VCaP (cell line): ENCODE data around the gene ZBTB2.
A peak's percentile ranks its signal among the peaks of the same experiment; 100 is the strongest.

Experiments used
- H3K27ac ChIP-seq: fragments of 450-650 bp; 2 replicates; pipeline ENCODE4 v1.5.1; 2017
- TF ChIP-seq, protein P1 (sequence below): fragments of 450-650 bp; conservative IDR thresholded peaks from 2 replicates; pipeline ENCODE4 v1.5.1; 2017; ENCODE audit warnings: mild to moderate bottlenecking, moderate library complexity

Gene ZBTB2

DNA sequence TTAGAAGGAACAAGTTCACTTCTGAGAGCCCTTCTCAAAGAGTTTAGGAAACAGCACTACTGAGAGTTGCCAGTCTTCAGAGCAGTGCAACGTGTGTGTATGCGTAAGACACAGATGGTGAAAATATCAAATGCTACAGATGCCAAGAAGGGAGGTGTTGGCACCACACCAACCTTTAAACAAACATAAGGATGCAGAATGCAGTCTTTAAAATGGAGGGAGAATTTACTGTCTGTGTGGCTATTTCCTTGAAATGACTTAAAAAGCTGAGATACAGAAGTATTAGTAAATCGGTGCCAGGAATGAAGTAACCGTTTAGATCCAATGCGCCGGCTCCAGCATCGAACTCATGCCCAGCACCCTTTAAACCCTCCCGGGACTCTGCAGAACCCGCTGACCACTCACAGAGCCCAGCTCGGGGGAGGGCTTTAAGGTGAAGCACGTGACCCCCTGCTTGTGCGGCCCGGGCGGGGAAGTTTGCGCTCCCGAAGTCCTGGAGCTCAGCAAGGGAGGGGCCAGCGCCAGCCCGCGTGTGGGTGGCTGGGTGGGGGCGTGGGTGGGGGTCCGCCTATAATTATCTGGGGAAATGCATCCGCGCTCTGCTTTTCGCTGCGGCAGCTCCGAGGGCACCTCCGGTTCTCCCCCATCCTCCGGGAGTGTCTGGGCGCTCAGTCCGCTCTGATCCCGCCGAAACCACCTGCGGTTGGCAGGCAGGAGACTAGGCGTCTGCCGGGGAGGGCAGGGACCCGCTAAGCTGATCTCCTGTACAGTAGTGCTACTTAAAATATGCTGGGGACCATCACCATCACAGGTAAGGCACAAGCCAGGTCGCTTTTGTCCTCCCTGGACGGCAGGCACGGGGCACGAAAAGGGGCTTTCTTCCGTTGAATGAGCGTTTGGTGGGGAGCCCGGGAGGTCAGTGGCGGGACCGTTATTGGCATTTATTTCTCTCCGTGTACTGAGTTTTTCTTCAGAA lies 66.0 kb downstream of the ZBTB2 start:
- H3K27ac ChIP-seq: peak overlapping the region; percentile 42; the same call in 1 of the 2 replicates
- TF ChIP-seq, protein P1, sequence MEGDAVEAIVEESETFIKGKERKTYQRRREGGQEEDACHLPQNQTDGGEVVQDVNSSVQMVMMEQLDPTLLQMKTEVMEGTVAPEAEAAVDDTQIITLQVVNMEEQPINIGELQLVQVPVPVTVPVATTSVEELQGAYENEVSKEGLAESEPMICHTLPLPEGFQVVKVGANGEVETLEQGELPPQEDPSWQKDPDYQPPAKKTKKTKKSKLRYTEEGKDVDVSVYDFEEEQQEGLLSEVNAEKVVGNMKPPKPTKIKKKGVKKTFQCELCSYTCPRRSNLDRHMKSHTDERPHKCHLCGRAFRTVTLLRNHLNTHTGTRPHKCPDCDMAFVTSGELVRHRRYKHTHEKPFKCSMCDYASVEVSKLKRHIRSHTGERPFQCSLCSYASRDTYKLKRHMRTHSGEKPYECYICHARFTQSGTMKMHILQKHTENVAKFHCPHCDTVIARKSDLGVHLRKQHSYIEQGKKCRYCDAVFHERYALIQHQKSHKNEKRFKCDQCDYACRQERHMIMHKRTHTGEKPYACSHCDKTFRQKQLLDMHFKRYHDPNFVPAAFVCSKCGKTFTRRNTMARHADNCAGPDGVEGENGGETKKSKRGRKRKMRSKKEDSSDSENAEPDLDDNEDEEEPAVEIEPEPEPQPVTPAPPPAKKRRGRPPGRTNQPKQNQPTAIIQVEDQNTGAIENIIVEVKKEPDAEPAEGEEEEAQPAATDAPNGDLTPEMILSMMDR: no peak

DNA sequence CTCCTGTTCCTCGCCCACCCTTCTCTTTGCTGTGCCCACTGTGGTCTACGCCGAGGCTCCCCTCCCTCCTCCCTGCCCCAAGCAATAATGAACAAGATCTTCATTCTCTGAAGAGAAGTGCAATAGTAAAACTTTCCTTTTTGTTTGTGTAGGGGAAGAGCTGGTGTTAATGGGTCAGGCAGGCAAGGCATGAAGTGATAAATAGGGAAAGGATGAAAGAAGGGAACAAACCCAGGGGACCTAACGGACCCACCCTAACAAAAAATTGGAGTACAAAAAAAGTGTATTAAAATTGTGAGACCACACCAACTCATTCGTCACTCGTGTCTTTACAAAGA lies 66.9 kb downstream of the ZBTB2 start:
- TF ChIP-seq, protein P1: peak; percentile 55
- H3K27ac ChIP-seq: peak overlapping the region; percentile 42; the same call in 1 of the 2 replicates

DNA sequence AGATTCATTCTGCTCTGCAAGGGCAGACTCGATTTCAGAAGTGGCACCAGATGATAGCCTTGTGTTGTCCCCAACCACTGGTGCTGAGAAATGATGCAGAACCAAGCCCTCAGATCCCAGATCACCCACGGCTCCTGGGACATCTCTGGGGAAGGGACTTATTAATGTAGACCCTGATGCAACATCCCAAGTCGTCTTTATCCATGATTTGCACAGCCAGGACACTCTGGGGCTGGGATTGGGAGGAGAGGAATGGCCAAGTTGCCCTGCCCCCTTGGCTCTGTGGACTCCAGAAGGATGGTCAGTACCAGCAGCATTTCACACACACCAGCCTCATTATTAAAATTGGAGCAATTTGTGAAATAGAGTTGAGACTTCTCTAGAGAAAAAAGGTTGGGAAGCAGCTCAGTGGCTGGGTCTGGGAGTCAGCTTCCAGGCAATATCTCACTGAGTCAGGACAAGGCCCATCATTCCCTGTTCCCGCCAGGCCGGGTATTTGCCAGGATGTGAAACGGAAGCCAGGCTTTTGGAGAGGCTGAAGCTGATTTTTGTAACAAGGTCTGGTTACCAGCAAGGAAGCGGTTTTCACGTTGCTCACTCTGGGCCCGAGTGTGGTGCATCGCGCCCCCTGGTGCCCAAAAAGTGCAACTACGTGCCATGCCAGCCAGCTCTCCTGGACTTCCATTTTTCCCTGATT lies 67.4 kb downstream of the ZBTB2 start:
- H3K27ac ChIP-seq: peak overlapping the region; percentile 42
- TF ChIP-seq, protein P1: peak; percentile 95

DNA sequence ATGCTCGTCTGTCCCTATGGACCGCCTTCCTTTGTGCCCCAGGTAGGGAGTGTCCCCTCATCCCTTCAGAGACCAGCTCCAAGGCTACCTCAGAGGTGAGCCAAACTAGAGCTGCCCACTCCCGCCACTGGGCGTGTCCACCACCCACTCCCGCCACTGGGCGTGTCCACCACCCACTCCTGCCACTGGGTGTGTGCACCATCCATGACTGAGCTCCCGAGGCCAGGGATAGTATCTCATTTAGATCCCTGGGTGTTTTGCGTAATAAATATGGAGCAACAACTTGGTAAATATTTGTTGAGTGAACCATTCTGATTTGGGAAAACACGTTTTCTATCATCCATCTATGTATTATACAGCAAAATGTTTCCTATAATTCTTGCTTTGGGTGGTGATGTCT lies 68.8 kb downstream of the ZBTB2 start:
- H3K27ac ChIP-seq: no peak overlapping the region
- TF ChIP-seq, protein P1: no peak

DNA sequence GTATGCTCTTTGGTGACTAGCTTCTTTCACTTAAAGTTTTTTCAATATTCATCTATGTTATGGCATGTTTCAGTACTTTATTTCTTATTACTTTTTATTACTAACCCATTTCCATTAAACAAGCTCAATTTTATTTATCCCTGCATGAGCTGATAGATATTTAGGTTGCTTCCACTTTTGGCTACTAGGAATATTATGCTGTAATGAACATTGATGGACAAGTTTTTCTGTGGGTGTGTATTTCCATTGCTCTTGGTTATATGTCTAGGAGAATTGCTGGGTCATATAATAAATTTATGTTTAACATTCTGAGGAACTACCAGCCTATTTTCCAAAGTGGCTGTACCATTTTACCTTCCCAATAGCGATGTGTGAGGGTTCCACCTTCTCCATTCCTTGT lies 69.9 kb downstream of the ZBTB2 start:
- TF ChIP-seq, protein P1: no peak
- H3K27ac ChIP-seq: no peak overlapping the region

DNA sequence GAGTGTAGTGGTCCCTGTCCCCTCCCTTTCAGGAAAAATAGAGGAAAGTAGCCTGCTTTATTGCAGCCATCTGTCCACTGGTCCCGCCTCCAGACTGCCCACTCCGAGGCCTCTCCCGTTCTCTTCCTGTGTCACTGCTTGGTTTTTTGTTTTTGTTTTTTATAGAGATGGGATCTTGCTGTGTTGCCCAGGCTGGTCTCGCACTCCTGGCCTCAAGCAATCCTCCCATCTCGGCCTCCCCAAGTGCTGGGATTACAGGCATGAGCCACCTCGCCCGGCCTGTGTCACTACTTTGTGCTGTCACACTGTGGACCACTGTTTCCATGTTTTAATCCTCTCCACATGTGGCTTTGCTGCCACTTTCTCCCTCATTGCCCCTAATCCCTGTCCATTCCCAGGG lies 71.2 kb downstream of the ZBTB2 start:
- TF ChIP-seq, protein P1: no peak
- H3K27ac ChIP-seq: no peak overlapping the region

DNA sequence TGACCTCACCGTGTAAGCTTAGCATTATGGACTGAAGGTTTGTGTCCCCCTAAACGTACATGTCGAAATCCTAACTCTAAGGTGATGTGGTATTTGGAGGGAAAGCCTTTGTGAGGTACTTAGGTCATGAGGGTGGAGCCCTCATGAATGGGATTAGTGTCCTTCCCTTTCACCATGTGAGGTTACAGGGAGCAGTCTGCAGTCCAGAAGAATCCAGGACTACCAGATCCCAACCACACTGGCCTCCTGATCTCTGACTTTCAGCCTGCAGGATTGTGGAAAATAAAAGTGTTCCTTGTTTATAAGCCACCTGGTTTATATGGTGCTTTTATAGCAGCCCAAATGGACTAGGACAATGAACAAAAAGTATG lies 73.4 kb downstream of the ZBTB2 start:
- TF ChIP-seq, protein P1: no peak
- no peak overlapping the region; the same call in 1 of the 2 replicates for H3K27ac ChIP-seq
